ENCODE measurements around the gene C8A.

- no peak for TF ChIP-seq POLR2A (IDR thresholded peaks at IDR 0.05)
- no peak for TF ChIP-seq CTCF (IDR thresholded peaks at IDR 0.05)
Measured at GRCh38 chr1:56953386-56953785, 98.8 kb downstream of the C8A start.
